Suprapubic skin (tissue), 4 donors: ENCODE results near the gene ACAD10.

Experiments
- EP300 ChIP-seq: sonication (generic); formaldehyde crosslinking; IDR thresholded peaks from one replicate; pipeline ENCODE4 v1.6.1; 2017; ENCODE audit warnings: antibody characterized with exemption
- POLR2A ChIP-seq, 2 donors: fragments of 450-650 bp; IDR thresholded peaks; one replicate each; pipeline ENCODE4 v1.6.1; 2017; ENCODE audit warnings: antibody characterized with exemption in 2 of 2, mild to moderate bottlenecking in 2 of 2, moderate library complexity in 2 of 2
- POLR2AphosphoS5 ChIP-seq, 3 donors: sonication (generic); formaldehyde crosslinking; IDR thresholded peaks; one replicate each; pipeline ENCODE4 v1.6.1; 2017; ENCODE audit warnings: antibody characterized with exemption in 3 of 3
- TF ChIP-seq, protein P1 (sequence below), 2 donors: fragments of 200-600 bp in 1 of 2; fragments of 450-650 bp in 1 of 2; sonication (generic) in 1 of 2; IDR thresholded peaks; one replicate each; pipeline ENCODE4 v1.5.1; 2016 to 2019; ENCODE audit warnings: antibody characterized with exemption in 2 of 2, mild to moderate bottlenecking in 1 of 2, moderate library complexity in 1 of 2

DNA sequence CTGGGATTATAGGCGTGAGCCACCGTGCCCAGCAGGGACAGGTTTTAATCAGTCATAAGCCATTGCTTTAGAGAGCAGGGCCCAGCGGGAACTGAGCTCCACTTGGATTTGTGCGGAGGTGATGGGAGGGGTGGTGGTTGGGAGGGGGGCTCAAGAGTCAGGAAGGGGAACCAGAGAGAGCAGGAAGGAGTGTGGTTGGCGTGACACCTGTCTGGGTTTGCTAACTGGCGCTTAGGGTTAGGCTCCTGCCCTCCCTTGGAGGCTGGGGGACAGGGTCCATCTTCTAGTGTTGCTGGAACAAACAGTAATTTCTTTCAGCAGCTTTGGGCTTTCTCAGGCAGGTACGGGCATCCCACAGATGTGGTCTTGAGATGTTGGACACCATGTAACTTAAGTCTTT, 73.4 kb downstream of the ACAD10 start:
- TF ChIP-seq POLR2AphosphoS5 (IDR thresholded peaks at IDR 0.05) (no peak), POLR2A (IDR thresholded peaks at IDR 0.05) (no peak), EP300 (no peak)
- TF ChIP-seq, protein P1, sequence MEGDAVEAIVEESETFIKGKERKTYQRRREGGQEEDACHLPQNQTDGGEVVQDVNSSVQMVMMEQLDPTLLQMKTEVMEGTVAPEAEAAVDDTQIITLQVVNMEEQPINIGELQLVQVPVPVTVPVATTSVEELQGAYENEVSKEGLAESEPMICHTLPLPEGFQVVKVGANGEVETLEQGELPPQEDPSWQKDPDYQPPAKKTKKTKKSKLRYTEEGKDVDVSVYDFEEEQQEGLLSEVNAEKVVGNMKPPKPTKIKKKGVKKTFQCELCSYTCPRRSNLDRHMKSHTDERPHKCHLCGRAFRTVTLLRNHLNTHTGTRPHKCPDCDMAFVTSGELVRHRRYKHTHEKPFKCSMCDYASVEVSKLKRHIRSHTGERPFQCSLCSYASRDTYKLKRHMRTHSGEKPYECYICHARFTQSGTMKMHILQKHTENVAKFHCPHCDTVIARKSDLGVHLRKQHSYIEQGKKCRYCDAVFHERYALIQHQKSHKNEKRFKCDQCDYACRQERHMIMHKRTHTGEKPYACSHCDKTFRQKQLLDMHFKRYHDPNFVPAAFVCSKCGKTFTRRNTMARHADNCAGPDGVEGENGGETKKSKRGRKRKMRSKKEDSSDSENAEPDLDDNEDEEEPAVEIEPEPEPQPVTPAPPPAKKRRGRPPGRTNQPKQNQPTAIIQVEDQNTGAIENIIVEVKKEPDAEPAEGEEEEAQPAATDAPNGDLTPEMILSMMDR (IDR thresholded peaks at IDR 0.05) = no peak
